B cell (primary cell): ENCODE data around the gene PATZ1. TPM values are rescaled to one million over a fixed set of nuclear protein-coding genes. Genes with fewer than 3 reads are reported as not detected.

Source experiments
- ATAC-seq: fragments of 200-7000 bp; cut with Tn5 transposase; one replicate; pipeline ENCODE4 v1.10.0; 2021; ENCODE audit warnings: low read depth, mild to moderate bottlenecking, moderate number of reproducible peaks, moderate library complexity
- CTCF ChIA-PET: fragments of 350-600 bp; sonication (Branson Sonifier 250); formaldehyde crosslinking; loops from one replicate; lab custom pipeline; 2021; ENCODE audit warnings: antibody characterized with exemption, inconsistent platforms; lab: Charles Lee
- POLR2A ChIA-PET: fragments of 350-600 bp; sonication (Branson Sonifier 250); formaldehyde crosslinking; loops from one replicate; lab custom pipeline; 2021; ENCODE audit warnings: antibody characterized with exemption; lab: Charles Lee
- DNase-seq: peaks from one replicate; pipeline ENCODE4 v3.0.0; 2013
- H2AFZ ChIP-seq: 2 replicates; pipeline ENCODE4 v1.6.1; 2012; ENCODE audit warnings: mild to moderate bottlenecking, low read depth, low read length; ENCODE audit not compliant: insufficient read depth, poor library complexity, severe bottlenecking
- H3K27ac ChIP-seq, 2 donors: 1 replicate in 1 of 2; 2 replicates in 1 of 2; pipeline ENCODE4 v1.5.1; 2012 to 2013; ENCODE audit warnings: low read length in 2 of 2, mild to moderate bottlenecking in 2 of 2, moderate library complexity in 1 of 2
- H3K27me3 ChIP-seq, 4 experiments: fragments of 200-600 bp in 1 of 4; sonication (generic) in 1 of 4; replicated peaks in 1 of 4; 1 replicate in 2 of 4; 2 replicates in 2 of 4; pipeline versions ENCODE4 v1.6.1 to v1.7.0; 2013 to 2016; ENCODE audit warnings: low read length in 3 of 4, mild to moderate bottlenecking in 2 of 4, mixed read lengths in 1 of 4, moderate library complexity in 1 of 4; ENCODE audit not compliant: insufficient read depth in 4 of 4, control insufficient read depth in 3 of 4; ENCODE audit errors: control extremely low read depth in 1 of 4
- H3K36me3 ChIP-seq, 2 experiments: replicated peaks in 1 of 2; 1 replicate in 1 of 2; 2 replicates in 1 of 2; pipeline versions ENCODE4 v1.6.1 to v1.7.1; 2013; ENCODE audit warnings: low read length in 1 of 2; ENCODE audit not compliant: insufficient read depth in 2 of 2, control insufficient read depth in 1 of 2; ENCODE audit errors: control extremely low read depth in 1 of 2, extremely low read depth in 1 of 2
- H3K4me1 ChIP-seq, 2 donors: fragments of 200-600 bp in 1 of 2; sonication (generic) in 1 of 2; 1 replicate in 1 of 2; 2 replicates in 1 of 2; pipeline versions ENCODE4 v1.5.1 to v1.6.1; 2013 to 2017; ENCODE audit warnings: low read length in 2 of 2; ENCODE audit not compliant: control insufficient read depth in 2 of 2, insufficient read depth in 2 of 2
- H3K4me2 ChIP-seq: replicated peaks from 2 replicates; pipeline ENCODE3; 2012; ENCODE audit warnings: mild to moderate bottlenecking, low read depth, low read length; ENCODE audit not compliant: poor library complexity, severe bottlenecking
- H3K4me3 ChIP-seq, 5 experiments: fragments of 200-600 bp in 1 of 5; sonication (generic) in 1 of 5; 1 replicate in 3 of 5; 2 replicates in 2 of 5; pipeline versions ENCODE4 v1.5.1 to v1.7.0; 2011 to 2016; ENCODE audit warnings: low read length in 4 of 5, mild to moderate bottlenecking in 4 of 5, low read depth in 2 of 5, control low read depth in 1 of 5, moderate library complexity in 1 of 5; ENCODE audit not compliant: insufficient read depth in 1 of 5; ENCODE audit errors: control extremely low read depth in 1 of 5, extremely low read depth in 1 of 5
- H3K79me2 ChIP-seq: fragments of 200-600 bp; sonication (generic); one replicate; pipeline ENCODE4 v1.6.0; 2016; ENCODE audit warnings: low read length; ENCODE audit not compliant: control insufficient read depth, insufficient read depth
- H3K9ac ChIP-seq: fragments of 200-600 bp; sonication (generic); 2 replicates; pipeline ENCODE4 v1.6.1; 2017; ENCODE audit warnings: mild to moderate bottlenecking, low read length, moderate library complexity
- H3K9me3 ChIP-seq, 3 donors: one replicate each; pipeline versions ENCODE4 v1.6.1 to v1.7.1; 2013; ENCODE audit warnings: low read length in 2 of 3; ENCODE audit not compliant: control insufficient read depth in 2 of 3, insufficient read depth in 1 of 3; ENCODE audit errors: control extremely low read depth in 1 of 3
- H4K20me1 ChIP-seq: 2 replicates; pipeline ENCODE4 v1.6.0; 2012; ENCODE audit warnings: mild to moderate bottlenecking, low read length; ENCODE audit not compliant: insufficient read depth, control insufficient read depth, poor library complexity, severe bottlenecking
- H3K27ac Mint-ChIP-seq: one replicate; pipeline ENCODE4 v1.8.0; 2021; ENCODE audit warnings: mixed read lengths
- H3K27me3 Mint-ChIP-seq: one replicate; pipeline ENCODE4 v1.8.0; 2021; ENCODE audit warnings: mixed read lengths
- H3K4me1 Mint-ChIP-seq: one replicate; pipeline ENCODE4 v1.8.0; 2021; ENCODE audit warnings: mixed read lengths
- H3K4me3 Mint-ChIP-seq: one replicate; pipeline ENCODE4 v1.8.0; 2021; ENCODE audit warnings: mixed read lengths
- H3K9me3 Mint-ChIP-seq: one replicate; pipeline ENCODE4 v1.8.0; 2022; ENCODE audit warnings: mixed read lengths; ENCODE audit not compliant: insufficient read depth
- EZH2 ChIP-seq: IDR thresholded peaks from 2 replicates; pipeline ENCODE4 v1.6.1; 2012; ENCODE audit warnings: borderline replicate concordance, low read depth, mild to moderate bottlenecking, moderate library complexity, low read length; ENCODE audit not compliant: insufficient read depth, poor library complexity, severe bottlenecking
- WGBS: methylation state at CpG from one replicate; pipeline ENCODE4 v1.1.5; 2013; ENCODE audit warnings: missing lambda C conversion rate; ENCODE audit not compliant: insufficient coverage; 5-methylcytosine and 5-hydroxymethylcytosine counted together
- intact Hi-C: fragments of 100-400 bp; cut with micrococcal nuclease; formaldehyde crosslinking; loops from one replicate; pipeline ENCODE4 v1.10.0; 2022
- polyA plus RNA-seq: library from polyadenylated mRNA; depleted of rRNA; stranded (reverse); fragments of >200 nt; gene quantifications from 2 replicates; pipeline ENCODE4 v1.2.3, GENCODE V29; 2012
- total RNA-seq, 2 donors: library from RNA; stranded (reverse); fragments of 120-200 nt in 1 of 2; gene quantifications; 1 replicate in 1 of 2; 2 replicates in 1 of 2; pipeline versions ENCODE4 v1.2.3 to v1.2.4, GENCODE V29; 2013 to 2022
- TF ChIP-seq, protein P1 (sequence below): fragments of 200-600 bp; IDR thresholded peaks from one replicate; pipeline ENCODE4 v1.8.0; 2022; ENCODE audit warnings: antibody characterized with exemption, mild to moderate bottlenecking

PATZ1 gene
- total and polyA plus RNA-seq, 2 donors (not counting 1 experiment from before 2014, with no cell fraction given) = 35.1 to 47.4 TPM

DNA sequence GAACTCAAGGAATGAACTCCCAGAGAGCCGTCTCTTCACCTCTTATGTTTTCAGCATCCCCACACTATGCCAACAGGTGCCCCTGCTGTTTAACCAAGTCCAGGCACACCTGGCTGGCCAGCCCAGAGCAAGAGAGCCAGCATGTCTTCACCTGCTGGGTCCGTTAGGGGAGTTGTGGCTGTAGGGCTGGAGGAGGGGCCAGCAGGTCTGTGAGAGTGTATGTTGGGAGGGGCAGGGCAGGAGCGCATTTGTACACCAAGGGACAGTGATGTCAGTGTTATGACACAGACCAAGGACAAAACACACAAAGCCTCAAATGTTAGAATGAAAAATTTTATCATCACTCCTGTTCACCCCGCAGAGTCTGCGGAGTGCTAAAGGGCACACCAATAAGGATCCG lies 5.8 kb downstream of the PATZ1 start:
- peaks cover 84% of the 10 kb centered on the region for H3K79me2 ChIP-seq
- no peak for TF ChIP-seq EZH2
- TF ChIP-seq, protein P1, sequence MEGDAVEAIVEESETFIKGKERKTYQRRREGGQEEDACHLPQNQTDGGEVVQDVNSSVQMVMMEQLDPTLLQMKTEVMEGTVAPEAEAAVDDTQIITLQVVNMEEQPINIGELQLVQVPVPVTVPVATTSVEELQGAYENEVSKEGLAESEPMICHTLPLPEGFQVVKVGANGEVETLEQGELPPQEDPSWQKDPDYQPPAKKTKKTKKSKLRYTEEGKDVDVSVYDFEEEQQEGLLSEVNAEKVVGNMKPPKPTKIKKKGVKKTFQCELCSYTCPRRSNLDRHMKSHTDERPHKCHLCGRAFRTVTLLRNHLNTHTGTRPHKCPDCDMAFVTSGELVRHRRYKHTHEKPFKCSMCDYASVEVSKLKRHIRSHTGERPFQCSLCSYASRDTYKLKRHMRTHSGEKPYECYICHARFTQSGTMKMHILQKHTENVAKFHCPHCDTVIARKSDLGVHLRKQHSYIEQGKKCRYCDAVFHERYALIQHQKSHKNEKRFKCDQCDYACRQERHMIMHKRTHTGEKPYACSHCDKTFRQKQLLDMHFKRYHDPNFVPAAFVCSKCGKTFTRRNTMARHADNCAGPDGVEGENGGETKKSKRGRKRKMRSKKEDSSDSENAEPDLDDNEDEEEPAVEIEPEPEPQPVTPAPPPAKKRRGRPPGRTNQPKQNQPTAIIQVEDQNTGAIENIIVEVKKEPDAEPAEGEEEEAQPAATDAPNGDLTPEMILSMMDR = no peak
- Mint-ChIP-seq H3K27ac (peak overlapping the region; percentile 63), H3K9me3 (no peaks in the 10 kb centered on the region), H3K4me1 (peaks cover 66% of the 10 kb centered on the region), H3K4me3 (no peak overlapping the region), H3K27me3 (no peaks in the 10 kb centered on the region)
- H3K36me3 ChIP-seq = peaks cover 1 to 71% of the 10 kb centered on the region in 2 experiments
- ATAC-seq (no peak), DNase-seq (no peak)
- 100% methylated on average over 2 of the region's 6 CpGs for WGBS
- no peak overlapping the region for H3K4me2 ChIP-seq
- H3K4me1 ChIP-seq = peaks cover 32 to 51% of the 10 kb centered on the region in 2 donors
- H2AFZ ChIP-seq = no peak overlapping the region
- no peak overlapping the region for H3K4me3 ChIP-seq
- intact Hi-C loops = loop anchor here (10.0 kb wide), 1 partner anchor 676 kb away; the partner anchor contains the start of gene DUSP18
- H3K27ac ChIP-seq = no peak overlapping the region
- peaks cover 98% of the 10 kb centered on the region for H4K20me1 ChIP-seq
- no peak overlapping the region for H3K9ac ChIP-seq
- POLR2A ChIA-PET = no interaction called here
- no peaks in the 10 kb centered on the region for H3K27me3 ChIP-seq
- no peaks in the 10 kb centered on the region for H3K9me3 ChIP-seq
- CTCF ChIA-PET = interaction anchor here (2.1 kb wide), 1 partner anchor 27 kb away, joined by 5 read pairs; no protein-coding TSS in a partner anchor

DNA sequence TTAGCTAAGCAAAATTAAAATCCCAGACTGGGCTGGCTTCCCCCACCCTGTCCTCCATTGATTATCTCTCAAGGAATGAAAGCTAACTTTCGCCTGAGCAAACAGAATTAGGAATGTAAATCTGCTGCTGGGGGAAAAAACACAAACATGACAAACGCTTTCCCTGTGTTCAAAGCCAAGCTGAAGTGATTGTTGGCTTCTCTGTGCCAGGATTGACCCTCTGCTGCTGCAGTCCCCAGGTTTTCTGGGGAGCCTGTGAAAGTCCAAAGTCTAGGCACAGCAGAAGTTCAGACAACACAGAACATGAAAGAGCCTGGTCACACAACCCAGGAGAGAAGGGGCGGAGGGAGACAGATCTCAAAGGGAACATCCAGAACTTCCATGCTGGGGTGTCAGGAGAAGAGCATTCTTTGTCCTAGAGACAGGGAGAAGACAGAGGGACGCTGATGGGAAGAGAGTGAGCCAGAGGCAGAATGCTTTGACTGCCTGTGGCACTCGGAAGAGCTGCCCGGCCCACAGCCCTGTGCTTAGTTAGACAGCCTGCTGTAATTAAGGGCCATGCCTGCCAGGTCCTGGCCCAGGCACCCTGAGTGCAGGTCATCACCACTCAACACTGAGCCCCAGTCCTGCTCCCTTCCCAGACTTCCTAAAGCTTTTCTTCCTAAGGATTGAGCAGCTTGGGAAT lies 6.9 kb downstream of the PATZ1 start:
- peaks cover 1 to 78% of the 10 kb centered on the region in 2 experiments for H3K36me3 ChIP-seq
- peaks cover 98% of the 10 kb centered on the region for H4K20me1 ChIP-seq
- no peak overlapping the region for H3K4me3 ChIP-seq
- intact Hi-C loops = no loop called here
- H3K4me2 ChIP-seq = no peak overlapping the region
- CTCF ChIA-PET = interaction anchor here (0.6 to 2.1 kb wide), 3 partner anchors 9 to 67 kb away, joined by 3 to 5 read pairs (median 3); no protein-coding TSS in a partner anchor
- WGBS = 97% methylated on average over 6 of the region's 6 CpGs
- H3K4me1 Mint-ChIP-seq = peaks cover 61% of the 10 kb centered on the region
- POLR2A ChIA-PET = no interaction called here
- H3K4me1 ChIP-seq = peaks cover 22 to 41% of the 10 kb centered on the region in 2 donors
- TF ChIP-seq, protein P1 = no peak
- TF ChIP-seq EZH2 = no peak
- no peak for ATAC-seq
- H3K79me2 ChIP-seq = peaks cover 82% of the 10 kb centered on the region
- no peak overlapping the region for H3K27ac ChIP-seq
- no peak for DNase-seq
- H3K9ac ChIP-seq = no peak overlapping the region
- no peaks in the 10 kb centered on the region for H3K9me3 Mint-ChIP-seq
- H3K4me3 Mint-ChIP-seq = no peak overlapping the region
- H3K27me3 Mint-ChIP-seq = no peaks in the 10 kb centered on the region
- no peak overlapping the region for H2AFZ ChIP-seq
- H3K27ac Mint-ChIP-seq = no peak overlapping the region
- no peaks in the 10 kb centered on the region for H3K9me3 ChIP-seq
- H3K27me3 ChIP-seq = no peaks in the 10 kb centered on the region
